Pancreas (tissue), 10 donors: ENCODE results near the gene TMEM236. TPM values are rescaled to one million over a fixed set of nuclear protein-coding genes. Genes with fewer than 3 reads are reported as not detected.

ENCODE experiments used
- ATAC-seq, 4 donors: fragments of 200-7000 bp; cut with Tn5 transposase; one replicate each; pipeline versions ENCODE4 v1.8.0 to v1.9.1; 2020; ENCODE audit warnings: mild to moderate bottlenecking in 4 of 4, moderate library complexity in 4 of 4
- DNase-seq, 6 donors: peaks; one replicate each; pipeline ENCODE4 v3.0.0-alpha.2; 2020
- FAIRE-seq: peaks from 2 replicates; lab custom pipeline; 2012; peaks lifted over from hg19 to GRCh38; lab: Jason Lieb, UNC
- H3K27ac ChIP-seq, 4 donors: fragments of 200-600 bp; sonication (generic); 1 replicate in 3 of 4; 2 replicates in 1 of 4; pipeline versions ENCODE4 v1.5.0 to v1.8.0; 2020
- H3K27me3 ChIP-seq, 4 donors: fragments of 200-600 bp; one replicate each; pipeline ENCODE4 v1.8.0; 2021
- H3K36me3 ChIP-seq, 3 donors: fragments of 200-600 bp; sonication (generic) in 1 of 3; one replicate each; pipeline versions ENCODE4 v1.5.0 to v1.8.0; 2020 to 2021
- H3K4me1 ChIP-seq, 3 donors: fragments of 200-600 bp; one replicate each; pipeline ENCODE4 v1.8.0; 2021
- H3K4me3 ChIP-seq, 4 donors: fragments of 200-600 bp; sonication (generic) in 2 of 4; one replicate each; pipeline versions ENCODE4 v1.5.0 to v1.8.0; 2020 to 2021
- H3K9me3 ChIP-seq, 4 donors: fragments of 200-600 bp; one replicate each; pipeline ENCODE4 v1.8.0; 2021
- CTCF ChIP-seq, 4 donors: fragments of 200-600 bp; sonication (generic) in 3 of 4; IDR thresholded peaks; one replicate each; pipeline versions ENCODE4 v1.5.0 to v1.8.0; 2021; ENCODE audit warnings: antibody characterized with exemption in 4 of 4
- WGBS, 2 donors: extraction: QIAGEN DNeasy Blood & Tissue Kit; methylation state at CpG; one replicate each; pipeline ENCODE4 v1.1.7; 2013; 5-methylcytosine and 5-hydroxymethylcytosine counted together
- intact Hi-C, 3 donors: fragments of 100-400 bp; cut with DNase I; formaldehyde crosslinking; loops; one replicate each; pipeline versions ENCODE4 v1.11.1 to v1.14.2; 2022
- polyA plus RNA-seq, 2 donors: library from polyadenylated mRNA; stranded (reverse); fragments of 200-250 nt; gene quantifications; one replicate each; pipeline ENCODE4 v1.2.3, GENCODE V29; 2013
- total RNA-seq, 6 donors: library from RNA; stranded (reverse); fragmentation: NEBNext Ultra II Directional in 4 of 6; extraction: Animal tissue kit (Norgen Biotek cat#: 25700) in 4 of 6; gene quantifications; one replicate each; pipeline versions ENCODE4 v1.2.1 to v1.2.4, GENCODE V29; 2021 to 2023
- donor health status: healthy with polysubstance abuse.
- donor health status: DM: no; HTN: no; CAD: no; lungs with moderate emphysema.
- donor health status: DM: no; HTN: no; CAD: no.
- donor health status: control.
- donor health status: control.
- donor health status: Bipolar disorder and iron deficiency.
- donor health status: DM: yes; HTN: yes; CAD: no.
- donor health status: DM: no; HTN: no; CAD: no.
- donor health status: DM: no; HTN: no; CAD: no.
- donor health status: DM: yes; HTN: yes; CAD: no.

Gene TMEM236
- total and polyA plus RNA-seq, 8 donors = 0.22 to 1.4 (median 0.56) TPM

GRCh38 chr10:17740668-17741067, 11.3 kb upstream of the TMEM236 start:
- 86 to 90% methylated on average over 1 of the region's 1 CpG for WGBS, 2 donors

GRCh38 chr10:17742918-17743317, 9.1 kb upstream of the TMEM236 start:
- peak; percentile 76 to 87 (median 82) for TF ChIP-seq CTCF (IDR thresholded peaks at IDR 0.05)
- H3K27ac ChIP-seq = no peak overlapping the region
- intact Hi-C loops = loop anchor here in 1 of 3 donors (5.0 kb wide), 1 partner anchor 136 kb away; no protein-coding TSS in a partner anchor
- WGBS, 2 donors = 13 to 17% methylated on average over 14 of the region's 14 CpGs
- DNase-seq (peak in 5 of 6 donors; percentile 20 to 85 (median 63)), ATAC-seq (peak in 3 of 4 donors; percentile 58 to 73 (median 59)), FAIRE-seq (no peak)
- no peaks in the 10 kb centered on the region for H3K27me3 ChIP-seq
- H3K36me3 ChIP-seq = no peaks in the 10 kb centered on the region
- H3K4me1 ChIP-seq = peaks cover 0 to 22% (median 0%) of the 10 kb centered on the region in 3 donors
- no peaks in the 10 kb centered on the region for H3K9me3 ChIP-seq
- H3K4me3 ChIP-seq = peak overlapping the region in 1 of 4 donors; percentile 6

More at GRCh38 chr10:17740668-17741067, 11.3 kb upstream of the TMEM236 start:
- Histone ChIP-seq H3K4me1 (peaks cover 0 to 36% (median 15%) of the 10 kb centered on the region in 3 donors), H3K27ac (peak overlapping the region in 1 of 4 donors; percentile 56), H3K9me3 (no peaks in the 10 kb centered on the region), H3K27me3 (no peaks in the 10 kb centered on the region), H3K4me3 (no peak overlapping the region), H3K36me3 (no peaks in the 10 kb centered on the region)
- intact Hi-C loops = loop anchor here in 1 of 3 donors (5.0 kb wide), 1 partner anchor 133 kb away; no protein-coding TSS in a partner anchor
- FAIRE-seq = no peak
- TF ChIP-seq CTCF (IDR thresholded peaks at IDR 0.05) = no peak
- DNase-seq = no peak
- no peak for ATAC-seq

- Histone ChIP-seq H3K36me3 (no peaks in the 10 kb centered on the region), H3K27ac (no peak overlapping the region), H3K27me3 (no peaks in the 10 kb centered on the region), H3K4me3 (no peak overlapping the region), H3K4me1 (peaks cover 0 to 25% (median 0%) of the 10 kb centered on the region in 3 donors), H3K9me3 (no peaks in the 10 kb centered on the region)
- DNase-seq (no peak), ATAC-seq (no peak), FAIRE-seq (no peak)
- 82 to 86% methylated on average over 3 of the region's 3 CpGs for WGBS, 2 donors
- TF ChIP-seq CTCF (IDR thresholded peaks at IDR 0.05) = no peak
- intact Hi-C loops = loop anchor here in 1 of 3 donors (5.0 kb wide), 1 partner anchor 136 kb away; no protein-coding TSS in a partner anchor
Measured at GRCh38 chr10:17743437-17743836, 8.6 kb upstream of the TMEM236 start.

GRCh38 chr10:17744341-17744861, 7.6 kb upstream of the TMEM236 start:
- no peak overlapping the region for H3K27ac ChIP-seq
- no peaks in the 10 kb centered on the region for H3K9me3 ChIP-seq
- intact Hi-C loops = loop anchor here in 1 of 3 donors (5.0 kb wide), 1 partner anchor 137 kb away; no protein-coding TSS in a partner anchor
- WGBS, 2 donors = 65 to 78% methylated on average over 6 of the region's 6 CpGs
- ATAC-seq (no peak), DNase-seq (no peak), FAIRE-seq (no peak)
- TF ChIP-seq CTCF (IDR thresholded peaks at IDR 0.05) = no peak
- no peaks in the 10 kb centered on the region for H3K27me3 ChIP-seq
- H3K4me3 ChIP-seq = no peak overlapping the region
- no peaks in the 10 kb centered on the region for H3K36me3 ChIP-seq
- peaks cover 0 to 25% (median 0%) of the 10 kb centered on the region in 3 donors for H3K4me1 ChIP-seq
